H9 (cell line): Measurements from ENCODE around the gene DOK6. TPM values are rescaled to one million over a fixed set of nuclear protein-coding genes. Genes with fewer than 3 reads are reported as not detected.

Source experiments
- DNase-seq: peaks from one replicate; pipeline ENCODE4 v3.0.0-alpha.2; 2017
- H2AFZ ChIP-seq: one replicate; pipeline ENCODE4 v1.6.1; 2013; ENCODE audit warnings: mild to moderate bottlenecking, low read length, control low read depth, moderate library complexity
- H2AK5ac ChIP-seq: 2 replicates; pipeline ENCODE4 v1.6.1; 2013; ENCODE audit warnings: low read length, control low read depth, mixed read lengths; ENCODE audit not compliant: insufficient read length
- H2BK120ac ChIP-seq: one replicate; pipeline ENCODE4 v1.6.1; 2013; ENCODE audit warnings: low read depth, mild to moderate bottlenecking, low read length, control low read depth, inconsistent platforms; ENCODE audit not compliant: poor library complexity, severe bottlenecking
- H2BK12ac ChIP-seq: 2 replicates; pipeline ENCODE4 v1.6.1; 2013; ENCODE audit warnings: low read length, control low read depth, mixed read lengths, low read depth; ENCODE audit not compliant: insufficient read length
- H2BK15ac ChIP-seq: 2 replicates; pipeline ENCODE4 v1.6.1; 2013; ENCODE audit warnings: low read depth, low read length, control low read depth
- H2BK20ac ChIP-seq: one replicate; pipeline ENCODE4 v1.6.1; 2013; ENCODE audit warnings: low read depth, mild to moderate bottlenecking, low read length, control low read depth, inconsistent platforms; ENCODE audit not compliant: poor library complexity, severe bottlenecking
- H2BK5ac ChIP-seq: 2 replicates; pipeline ENCODE4 v1.6.1; 2013; ENCODE audit warnings: low read length, control low read depth, mixed read lengths; ENCODE audit not compliant: insufficient read length
- H3K14ac ChIP-seq: 2 replicates; pipeline ENCODE4 v1.6.1; 2013; ENCODE audit warnings: low read length, control low read depth; ENCODE audit not compliant: insufficient read depth
- H3K18ac ChIP-seq: 2 replicates; pipeline ENCODE4 v1.6.1; 2013; ENCODE audit warnings: low read depth, mild to moderate bottlenecking, mixed read lengths, low read length, control low read depth; ENCODE audit not compliant: insufficient read length
- H3K23ac ChIP-seq: 2 replicates; pipeline ENCODE4 v1.6.1; 2013; ENCODE audit warnings: low read length, control low read depth, mixed read lengths, low read depth; ENCODE audit not compliant: insufficient read length
- H3K23me2 ChIP-seq: 2 replicates; pipeline ENCODE4 v1.6.1; 2013; ENCODE audit warnings: low read depth, mild to moderate bottlenecking, mixed read lengths, low read length, control low read depth; ENCODE audit not compliant: insufficient read length, poor library complexity, severe bottlenecking
- H3K27ac ChIP-seq: 2 replicates; pipeline ENCODE4 v1.5.1; 2013; ENCODE audit warnings: low read length, control low read depth, mixed read lengths, low read depth; ENCODE audit not compliant: insufficient read length
- H3K27me3 ChIP-seq: 2 replicates; pipeline ENCODE4 v1.6.1; 2013; ENCODE audit warnings: low read length, control low read depth, inconsistent platforms; ENCODE audit not compliant: insufficient read depth
- H3K4ac ChIP-seq: 2 replicates; pipeline ENCODE4 v1.6.1; 2013; ENCODE audit warnings: low read depth, mild to moderate bottlenecking, control low read depth, inconsistent platforms, low read length, moderate library complexity
- H3K4me1 ChIP-seq: 2 replicates; pipeline ENCODE4 v1.6.1; 2013; ENCODE audit warnings: low read length, control low read depth, inconsistent platforms; ENCODE audit not compliant: insufficient read depth
- H3K4me2 ChIP-seq: 2 replicates; pipeline ENCODE4 v1.6.1; 2013; ENCODE audit warnings: low read length, control low read depth, mixed read lengths; ENCODE audit not compliant: insufficient read length, insufficient read depth
- H3K56ac ChIP-seq: 2 replicates; pipeline ENCODE4 v1.6.1; 2013; ENCODE audit warnings: low read depth, mild to moderate bottlenecking, mixed read lengths, low read length, control low read depth; ENCODE audit not compliant: insufficient read length
- H3K79me1 ChIP-seq: 2 replicates; pipeline ENCODE4 v1.6.1; 2013; ENCODE audit warnings: low read depth, mild to moderate bottlenecking, moderate library complexity, low read length, control low read depth, inconsistent platforms; ENCODE audit not compliant: insufficient read depth, poor library complexity, severe bottlenecking
- H3K79me2 ChIP-seq: 2 replicates; pipeline ENCODE4 v1.6.1; 2013; ENCODE audit warnings: low read length, control low read depth, inconsistent platforms; ENCODE audit not compliant: insufficient read depth
- H3K9ac ChIP-seq: 2 replicates; pipeline ENCODE4 v1.6.1; 2013; ENCODE audit warnings: low read length, control low read depth, mixed read lengths; ENCODE audit not compliant: insufficient read length; ENCODE audit errors: extremely low read depth
- H3K9me3 ChIP-seq: one replicate; pipeline ENCODE4 v1.6.1; 2013; ENCODE audit warnings: low read depth, low read length, inconsistent platforms; ENCODE audit not compliant: control insufficient read depth
- H3T11ph ChIP-seq: one replicate; pipeline ENCODE4 v1.6.1; 2013; ENCODE audit warnings: mild to moderate bottlenecking, low read length, control low read depth, inconsistent platforms
- H4K20me1 ChIP-seq: one replicate; pipeline ENCODE4 v1.6.1; 2013; ENCODE audit not compliant: control insufficient read depth, insufficient read length, insufficient read depth
- H4K5ac ChIP-seq: 2 replicates; pipeline ENCODE4 v1.6.1; 2013; ENCODE audit warnings: low read depth, mild to moderate bottlenecking, mixed read lengths, low read length, control low read depth; ENCODE audit not compliant: insufficient read length
- H4K8ac ChIP-seq: replicated peaks from 2 replicates; pipeline ENCODE4 v1.6.1; 2013; ENCODE audit warnings: low read length, control low read depth, mixed read lengths, low read depth; ENCODE audit not compliant: insufficient read length
- H4K91ac ChIP-seq: 2 replicates; pipeline ENCODE4 v1.6.1; 2013; ENCODE audit warnings: low read depth, mild to moderate bottlenecking, moderate library complexity, mixed read lengths, low read length, control low read depth; ENCODE audit not compliant: insufficient read length
- H3K27ac Mint-ChIP-seq, 3 experiments: 2 replicates in 2 of 3; 3 replicates in 1 of 3; pipeline ENCODE4 v1.8.0; 2020 to 2021; ENCODE audit warnings: mixed read lengths in 3 of 3, mild to moderate bottlenecking in 1 of 3, moderate library complexity in 1 of 3
- H3K27me3 Mint-ChIP-seq: 2 replicates; pipeline ENCODE4 v1.8.0; 2021; ENCODE audit warnings: low read depth, mild to moderate bottlenecking, moderate library complexity, mixed read lengths
- H3K36me3 Mint-ChIP-seq, 3 experiments: 2 replicates in 2 of 3; 3 replicates in 1 of 3; pipeline ENCODE4 v1.8.0; 2020 to 2021; ENCODE audit warnings: low read depth in 3 of 3, mixed read lengths in 3 of 3; ENCODE audit not compliant: insufficient read depth in 1 of 3
- H3K4me1 Mint-ChIP-seq, 2 experiments: 2 replicates each; pipeline ENCODE4 v1.8.0; 2020; ENCODE audit warnings: mixed read lengths in 2 of 2
- H3K4me3 Mint-ChIP-seq, 2 experiments: 2 replicates in 1 of 2; 3 replicates in 1 of 2; pipeline ENCODE4 v1.8.0; 2020 to 2021; ENCODE audit warnings: mild to moderate bottlenecking in 2 of 2, mixed read lengths in 2 of 2, moderate library complexity in 1 of 2
- H3K9me3 Mint-ChIP-seq, 2 experiments: 2 replicates in 1 of 2; 3 replicates in 1 of 2; pipeline ENCODE4 v1.8.0; 2020; ENCODE audit warnings: mild to moderate bottlenecking in 2 of 2, mixed read lengths in 2 of 2, moderate library complexity in 1 of 2
- CTCF ChIP-seq: fragments of 200-600 bp; sonication (generic); conservative IDR thresholded peaks from 3 replicates; pipeline ENCODE4 v1.8.0; 2021; ENCODE audit warnings: antibody characterized with exemption, mild to moderate bottlenecking
- WGBS: extraction: QIAGEN DNeasy Blood & Tissue Kit; methylation state at CpG from one replicate; pipeline ENCODE4 v1.1.7; 2013; ENCODE audit warnings: missing lambda C conversion rate, low lambda C conversion rate, mixed read lengths; ENCODE audit not compliant: insufficient read length; ENCODE audit errors: extremely low coverage; 5-methylcytosine and 5-hydroxymethylcytosine counted together
- total RNA-seq: library from RNA; stranded (reverse); gene quantifications from 2 replicates; pipeline ENCODE4 v1.2.1, GENCODE V29; 2021

Gene DOK6
- total RNA-seq, 1 experiment from 2014 or later: 0.20 TPM

- Histone ChIP-seq H3K56ac (no peak overlapping the region), H3K9ac (no peak overlapping the region), H2BK120ac (no peak overlapping the region), H2BK12ac (no peak overlapping the region), H4K91ac (no peak overlapping the region), H2BK20ac (no peak overlapping the region), H3K14ac (no peak overlapping the region), H3K4ac (no peak overlapping the region), H3K9me3 (no peaks in the 10 kb centered on the region), H4K8ac (no peak overlapping the region), H3T11ph (no peak overlapping the region), H3K79me2 (no peaks in the 10 kb centered on the region), H2BK15ac (no peak overlapping the region), H3K4me1 (peaks cover 8% of the 10 kb centered on the region; the same call in 1 of the 2 replicates), H2AFZ (no peak overlapping the region), H3K18ac (no peak overlapping the region), H3K27me3 (no peaks in the 10 kb centered on the region), H2AK5ac (no peak overlapping the region), H3K23me2 (no peaks in the 10 kb centered on the region), H4K20me1 (no peaks in the 10 kb centered on the region), H2BK5ac (no peak overlapping the region), H4K5ac (no peak overlapping the region), H3K27ac (no peak overlapping the region), H3K79me1 (no peaks in the 10 kb centered on the region), H3K23ac (no peak overlapping the region), H3K4me2 (no peak overlapping the region)
- H3K4me3 Mint-ChIP-seq: no peak overlapping the region
- H3K36me3 Mint-ChIP-seq: peaks cover 3 to 20% (median 9%) of the 10 kb centered on the region in 3 experiments; a peak in 6 of 7 replicates
- H3K27me3 Mint-ChIP-seq: no peaks in the 10 kb centered on the region
- WGBS: no CpG with 5 or more reads among the region's 2 CpGs
- no peak for TF ChIP-seq CTCF
- DNase-seq: no peak
- peaks cover 27 to 30% of the 10 kb centered on the region in 2 experiments for H3K4me1 Mint-ChIP-seq
- H3K9me3 Mint-ChIP-seq: peaks cover 12 to 15% of the 10 kb centered on the region in 2 experiments; a peak in 4 of 5 replicates
- no peak overlapping the region for H3K27ac Mint-ChIP-seq
These were observed 358.4 kb downstream of the DOK6 start for GRCh38 chr18:69759046-69759445.
